ENCODE data around the gene POLR2A. TPM values are rescaled to one million over a fixed set of nuclear protein-coding genes. Genes with fewer than 3 reads are reported as not detected.
"Not testable (repeated sequence)": the region's sequence is repeated elsewhere in the genome, so short reads cannot be mapped to it uniquely, and the experiment has no call there.

POLR2A gene
- total RNA-seq, 4 donors from 2014 or later: 19.7 to 167 (median 77.6) TPM

- Histone ChIP-seq H3K4me3 (no peak overlapping the region), H3K36me3 (no peaks in the 10 kb centered on the region), H3K9me3 (no peaks in the 10 kb centered on the region), H3K4me1 (peaks cover 6 to 8% of the 10 kb centered on the region in 2 donors), H3K27ac (peak overlapping the region; percentile 59 to 62), H3K27me3 (no peaks in the 10 kb centered on the region)
- intact Hi-C loops (cut with DNase I; ENCODE audit: low total_unique reads): no loop called here
- DNase-seq: peak in 1 of 2 donors; percentile 32
- TF ChIP-seq CTCF (IDR thresholded peaks at IDR 0.05) (no peak), POLR2A (IDR thresholded peaks at IDR 0.05) (no peak)
These were observed 15.3 kb upstream of the POLR2A start for GRCh38 chr17:7468804-7469389.

GRCh38 chr17:7469843-7470242, 14.3 kb upstream of the POLR2A start:
- H3K27ac ChIP-seq: peak overlapping the region in 1 of 2 donors; percentile 59
- H3K4me3 ChIP-seq; H3K4me1 ChIP-seq; H3K9me3 ChIP-seq; DNase-seq; H3K36me3 ChIP-seq; intact Hi-C loops (cut with DNase I; ENCODE audit: low total_unique reads); H3K27me3 ChIP-seq: not testable (repeated sequence)

- intact Hi-C loops (cut with DNase I; ENCODE audit: low total_unique reads): not testable (repeated sequence)
These were observed 13.7 kb upstream of the POLR2A start for GRCh38 chr17:7470457-7470973.

GRCh38 chr17:7471729-7472128, 12.4 kb upstream of the POLR2A start:
- Histone ChIP-seq H3K27me3 (no peaks in the 10 kb centered on the region), H3K9me3 (no peaks in the 10 kb centered on the region), H3K4me3 (no peak overlapping the region), H3K36me3 (no peaks in the 10 kb centered on the region), H3K27ac (no peak overlapping the region), H3K4me1 (peaks cover 6% of the 10 kb centered on the region in 2 donors)
- no peak for TF ChIP-seq POLR2A (IDR thresholded peaks at IDR 0.05)
- no peak for TF ChIP-seq CTCF (IDR thresholded peaks at IDR 0.05)
- no peak for DNase-seq
- intact Hi-C loops (cut with DNase I; ENCODE audit: low total_unique reads): no loop called here

More at GRCh38 chr17:7470457-7470973, 13.7 kb upstream of the POLR2A start:
- not testable (repeated sequence) for H3K4me3 ChIP-seq, DNase-seq, H3K27ac ChIP-seq, H3K36me3 ChIP-seq, H3K27me3 ChIP-seq, H3K9me3 ChIP-seq, H3K4me1 ChIP-seq

- H3K36me3 ChIP-seq; H3K27me3 ChIP-seq; H3K4me1 ChIP-seq; DNase-seq; H3K4me3 ChIP-seq; intact Hi-C loops (cut with DNase I; ENCODE audit: low total_unique reads); H3K9me3 ChIP-seq: not testable (repeated sequence)
- peak overlapping the region in 1 of 2 donors; percentile 99 for H3K27ac ChIP-seq
These were observed 9.4 kb upstream of the POLR2A start for GRCh38 chr17:7474767-7475166.

- TF ChIP-seq CTCF (IDR thresholded peaks at IDR 0.05) (no peak), POLR2A (IDR thresholded peaks at IDR 0.05) (peak in 1 of 2 donors; percentile 24)
- intact Hi-C loops (cut with DNase I; ENCODE audit: low total_unique reads): no loop called here
- H3K9me3 ChIP-seq: no peaks in the 10 kb centered on the region
- H3K4me1 ChIP-seq: peaks cover 0 to 4% of the 10 kb centered on the region in 2 donors
- H3K27me3 ChIP-seq: no peaks in the 10 kb centered on the region
- no peak overlapping the region for H3K4me3 ChIP-seq
- DNase-seq: peak; percentile 59 to 71
- peak overlapping the region; percentile 99 to 100 for H3K27ac ChIP-seq
- H3K36me3 ChIP-seq: no peaks in the 10 kb centered on the region
These were observed 8.3 kb upstream of the POLR2A start for GRCh38 chr17:7475764-7476422.

All from uterus (tissue), 4 donors.